ENCODE measurements around the gene JUND. TPM values are rescaled to one million over a fixed set of nuclear protein-coding genes. Genes with fewer than 3 reads are reported as not detected.

Gene JUND
- total RNA-seq, 6 experiments from 2014 or later, result 70.3 to 99.9 (median 91.7) TPM

DNA sequence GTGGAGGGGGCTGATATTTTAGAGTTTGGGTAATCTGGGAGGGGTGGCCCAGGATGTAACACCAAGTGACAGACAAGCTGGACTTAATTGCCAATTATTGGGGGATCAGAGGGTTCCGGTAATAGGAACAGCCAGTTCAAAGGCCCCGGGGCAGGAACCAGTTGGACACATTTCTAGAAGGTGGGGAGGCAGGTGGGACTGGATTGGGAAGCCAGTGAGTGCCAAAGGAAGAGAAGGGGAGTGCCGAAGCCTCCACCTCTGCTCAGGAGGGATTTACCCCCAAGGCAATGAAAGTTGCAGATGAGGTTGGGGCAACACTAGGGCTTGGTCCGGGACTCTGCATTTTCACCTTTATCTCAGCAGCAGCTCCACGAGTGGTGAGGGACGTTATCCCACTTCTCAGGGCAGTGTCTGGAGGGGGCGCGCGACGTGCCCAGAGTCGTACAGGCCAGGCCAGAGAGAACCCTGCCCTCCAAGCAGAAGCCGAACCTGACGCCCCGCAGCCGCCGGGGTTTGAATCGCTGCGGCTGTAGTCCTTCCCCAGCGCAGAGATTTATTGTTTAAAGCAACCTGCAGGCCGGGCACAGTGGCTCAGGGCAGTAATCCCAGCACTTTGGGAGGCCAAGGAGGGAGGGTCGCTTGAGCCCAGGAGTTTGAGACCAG lies 5.7 kb upstream of the JUND start:
- TF ChIP-seq, protein P1, sequence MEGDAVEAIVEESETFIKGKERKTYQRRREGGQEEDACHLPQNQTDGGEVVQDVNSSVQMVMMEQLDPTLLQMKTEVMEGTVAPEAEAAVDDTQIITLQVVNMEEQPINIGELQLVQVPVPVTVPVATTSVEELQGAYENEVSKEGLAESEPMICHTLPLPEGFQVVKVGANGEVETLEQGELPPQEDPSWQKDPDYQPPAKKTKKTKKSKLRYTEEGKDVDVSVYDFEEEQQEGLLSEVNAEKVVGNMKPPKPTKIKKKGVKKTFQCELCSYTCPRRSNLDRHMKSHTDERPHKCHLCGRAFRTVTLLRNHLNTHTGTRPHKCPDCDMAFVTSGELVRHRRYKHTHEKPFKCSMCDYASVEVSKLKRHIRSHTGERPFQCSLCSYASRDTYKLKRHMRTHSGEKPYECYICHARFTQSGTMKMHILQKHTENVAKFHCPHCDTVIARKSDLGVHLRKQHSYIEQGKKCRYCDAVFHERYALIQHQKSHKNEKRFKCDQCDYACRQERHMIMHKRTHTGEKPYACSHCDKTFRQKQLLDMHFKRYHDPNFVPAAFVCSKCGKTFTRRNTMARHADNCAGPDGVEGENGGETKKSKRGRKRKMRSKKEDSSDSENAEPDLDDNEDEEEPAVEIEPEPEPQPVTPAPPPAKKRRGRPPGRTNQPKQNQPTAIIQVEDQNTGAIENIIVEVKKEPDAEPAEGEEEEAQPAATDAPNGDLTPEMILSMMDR (IDR thresholded peaks at IDR 0.05), result no peak
- no peak overlapping the region for H3K27ac Mint-ChIP-seq
- DNase-seq, result no peak
- peaks cover 46% of the 10 kb centered on the region for H3K4me1 Mint-ChIP-seq (ENCODE audit: low read depth)
- H3K27me3 Mint-ChIP-seq (ENCODE audit: insufficient read depth), result peaks cover 2% of the 10 kb centered on the region; the same call in 1 of the 2 replicates
- H3K9me3 Mint-ChIP-seq, result no peaks in the 10 kb centered on the region
- H3K36me3 Mint-ChIP-seq (ENCODE audit: low read depth), result no peaks in the 10 kb centered on the region; the same call in 1 of the 2 replicates
- H3K4me3 Mint-ChIP-seq, result no peak overlapping the region

DNA sequence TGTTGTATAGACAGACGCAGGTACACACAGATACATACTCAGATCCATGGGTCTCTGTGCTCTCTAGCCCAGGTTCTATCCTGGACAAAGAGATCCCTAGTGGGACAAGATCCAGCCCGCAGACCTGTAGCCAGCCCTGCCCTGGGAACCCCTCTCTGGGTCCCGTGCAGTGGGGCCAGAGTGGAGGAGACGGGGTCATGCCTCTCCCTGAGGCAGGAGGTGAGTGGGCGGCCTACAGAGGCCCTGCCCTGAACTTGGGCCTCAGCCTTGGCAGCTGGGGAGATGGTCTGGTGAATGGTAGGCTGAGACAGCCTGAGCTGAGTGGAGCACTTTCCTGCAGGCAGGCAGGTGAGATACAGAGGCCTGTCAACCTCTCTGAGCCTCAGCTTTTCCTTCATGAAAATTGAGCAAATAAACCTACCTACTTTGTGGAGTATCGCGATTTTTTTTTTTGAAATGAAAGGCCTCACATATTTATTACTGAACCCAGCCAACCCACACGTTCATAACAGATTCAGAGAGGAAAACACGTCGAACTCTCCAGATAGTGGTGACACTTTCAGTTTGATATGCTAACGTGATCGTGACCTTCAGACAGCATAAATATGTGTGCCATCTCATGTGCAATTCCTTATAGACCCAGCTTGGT lies 3.4 kb upstream of the JUND start:
- Mint-ChIP-seq H3K27ac (peak overlapping the region; percentile 64; the same call in 1 of the 2 replicates), H3K9me3 (0 out of 2 replicates have a peak, but pooled peaks cover under 1% of the 10 kb centered on the region), H3K36me3 (ENCODE audit: low read depth) (peaks cover 5% of the 10 kb centered on the region), H3K4me3 (no peak overlapping the region), H3K4me1 (ENCODE audit: low read depth) (peaks cover 27% of the 10 kb centered on the region), H3K27me3 (ENCODE audit: insufficient read depth) (peaks cover 7% of the 10 kb centered on the region)
- TF ChIP-seq, protein P1 (IDR thresholded peaks at IDR 0.05), result no peak
- DNase-seq, result no peak

DNA sequence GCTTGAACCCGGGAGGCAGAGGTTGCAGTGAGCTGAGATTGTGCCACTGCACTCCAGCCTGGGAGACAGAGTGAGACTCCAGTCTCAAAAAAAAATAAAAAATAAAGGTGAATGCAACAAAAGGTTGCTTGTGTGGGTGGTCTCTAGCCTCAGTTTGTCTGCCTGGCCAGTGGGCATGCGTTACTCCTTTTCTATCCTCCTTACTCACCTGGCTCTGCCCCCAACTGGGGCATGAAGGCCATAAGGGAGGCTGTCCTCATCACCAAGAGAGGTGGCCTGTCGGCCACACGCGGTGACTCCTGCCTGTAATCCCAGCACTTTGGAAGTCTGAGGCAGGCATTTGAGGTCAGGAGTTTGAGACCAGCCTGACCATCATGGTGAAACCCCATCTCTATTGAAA lies 1.9 kb upstream of the JUND start:
- H3K9me3 Mint-ChIP-seq, result 0 out of 2 replicates have a peak, but pooled peaks cover 8% of the 10 kb centered on the region
- H3K4me1 Mint-ChIP-seq (ENCODE audit: low read depth), result peaks cover 37% of the 10 kb centered on the region
- DNase-seq, result no peak
- H3K36me3 Mint-ChIP-seq (ENCODE audit: low read depth), result peaks cover 19% of the 10 kb centered on the region
- TF ChIP-seq, protein P1 (IDR thresholded peaks at IDR 0.05), result no peak
- H3K27ac Mint-ChIP-seq, result peak overlapping the region; percentile 98; the same call in 1 of the 2 replicates
- H3K27me3 Mint-ChIP-seq (ENCODE audit: insufficient read depth), result peaks cover 20% of the 10 kb centered on the region
- H3K4me3 Mint-ChIP-seq, result no peak overlapping the region

DNA sequence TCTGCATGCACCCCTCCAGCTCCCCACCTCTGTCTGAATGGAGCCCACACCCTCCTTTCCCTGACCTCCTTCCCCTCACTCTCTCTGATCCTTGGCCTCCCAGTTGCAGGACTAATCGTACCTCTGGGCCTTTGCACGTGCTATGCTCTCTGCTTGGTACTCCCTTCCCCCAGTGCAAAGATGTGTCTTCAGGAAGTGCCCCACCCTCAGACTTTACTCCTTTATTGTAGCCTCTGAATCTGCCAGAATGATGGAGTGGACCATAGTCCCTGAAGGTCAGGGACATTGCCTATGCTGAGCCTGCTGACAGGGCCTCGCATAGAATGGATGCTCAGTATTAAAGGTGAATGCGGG lies 1.3 kb upstream of the JUND start:
- Mint-ChIP-seq H3K4me3 (peak overlapping the region; percentile 84), H3K36me3 (ENCODE audit: low read depth) (peaks cover 24% of the 10 kb centered on the region), H3K27me3 (ENCODE audit: insufficient read depth) (peaks cover 20% of the 10 kb centered on the region), H3K4me1 (ENCODE audit: low read depth) (peaks cover 41% of the 10 kb centered on the region), H3K9me3 (0 out of 2 replicates have a peak, but pooled peaks cover 8% of the 10 kb centered on the region), H3K27ac (peak overlapping the region; percentile 98)
- DNase-seq, result no peak
- TF ChIP-seq, protein P1 (IDR thresholded peaks at IDR 0.05), result no peak

DNA sequence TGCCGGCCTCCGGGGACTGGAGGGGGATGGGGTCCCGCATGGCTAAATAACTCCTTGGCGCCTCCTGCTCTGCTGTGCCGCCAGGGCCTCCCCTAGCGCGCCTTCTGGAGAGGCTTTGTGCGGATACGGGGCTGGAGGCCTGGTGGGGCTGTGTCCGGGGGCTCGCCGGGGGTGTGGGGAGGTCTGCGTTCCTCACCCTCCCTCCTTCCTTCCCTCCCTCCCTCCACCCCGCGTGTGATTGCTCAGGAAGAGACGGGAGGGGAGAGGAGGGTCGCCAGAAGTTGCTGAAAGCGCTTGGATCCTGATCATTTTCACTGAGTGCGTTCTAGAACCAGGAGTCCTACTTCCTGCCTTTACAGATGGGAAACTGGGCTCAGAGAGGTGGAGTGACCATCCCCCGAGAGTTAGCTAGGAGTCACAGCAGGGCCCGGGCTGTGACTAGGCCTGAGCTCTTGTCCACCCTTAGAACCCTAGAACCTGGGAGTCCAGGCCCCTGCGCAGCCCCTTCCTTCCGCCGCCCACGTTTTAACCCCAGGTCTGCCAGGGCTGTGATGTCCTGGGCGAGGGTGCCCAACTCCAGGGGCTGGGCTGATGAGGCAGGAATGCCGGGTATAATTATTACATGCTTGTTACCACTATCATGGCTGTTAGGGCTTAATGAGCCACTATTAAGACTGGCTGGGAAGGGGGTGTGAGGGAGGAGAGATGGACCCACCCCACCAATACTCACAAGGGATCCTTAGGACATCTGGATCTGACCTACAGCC lies 782 bp upstream of the JUND start:
- peaks cover 24% of the 10 kb centered on the region for H3K36me3 Mint-ChIP-seq (ENCODE audit: low read depth)
- H3K4me1 Mint-ChIP-seq (ENCODE audit: low read depth), result peaks cover 41% of the 10 kb centered on the region
- 0 out of 2 replicates have a peak, but pooled peaks cover 8% of the 10 kb centered on the region for H3K9me3 Mint-ChIP-seq
- TF ChIP-seq, protein P1 (IDR thresholded peaks at IDR 0.05), result peak; percentile 30
- peaks cover 24% of the 10 kb centered on the region for H3K27me3 Mint-ChIP-seq (ENCODE audit: insufficient read depth)
- H3K4me3 Mint-ChIP-seq, result peak overlapping the region; percentile 84
- DNase-seq, result peak; percentile 57
- H3K27ac Mint-ChIP-seq, result peak overlapping the region; percentile 98
